NT2/D1 (cell line): ENCODE data around the gene HEPACAM.

Source experiments
- DNase-seq: peaks from one replicate; pipeline ENCODE4 v3.0.0-alpha.2; 2011; ENCODE audit warnings: low read depth, low spot score
- H3K27me3 ChIP-seq: 2 replicates; pipeline ENCODE4 v1.6.0; 2011; ENCODE audit warnings: mild to moderate bottlenecking; ENCODE audit not compliant: insufficient read length, insufficient read depth
- H3K36me3 ChIP-seq: 2 replicates; pipeline ENCODE4 v1.6.1; 2011; ENCODE audit warnings: mild to moderate bottlenecking, low read length, mixed read lengths; ENCODE audit not compliant: insufficient read depth, insufficient read length
- H3K4me1 ChIP-seq: 2 replicates; pipeline ENCODE4 v1.5.1; 2011; ENCODE audit not compliant: insufficient read depth, insufficient read length
- H3K4me3 ChIP-seq: 2 replicates; pipeline ENCODE4 v1.5.1; 2011; ENCODE audit warnings: low read depth; ENCODE audit not compliant: insufficient read length
- H3K9ac ChIP-seq: 2 replicates; pipeline ENCODE4 v1.6.0; 2011; ENCODE audit warnings: low read depth; ENCODE audit not compliant: insufficient read length
- H3K9me3 ChIP-seq: 2 replicates; pipeline ENCODE4 v1.5.1; 2011; ENCODE audit warnings: mild to moderate bottlenecking, low read length; ENCODE audit not compliant: insufficient read depth
- SUZ12 ChIP-seq: IDR thresholded peaks from 2 replicates; pipeline ENCODE4 v1.6.1; 2011; ENCODE audit not compliant: insufficient read length, insufficient read depth; ENCODE audit errors: extremely low read depth
- YY1 ChIP-seq: IDR thresholded peaks from 2 replicates; pipeline ENCODE4 v1.6.1; 2011; ENCODE audit not compliant: insufficient read length, insufficient read depth
- ZNF274 ChIP-seq: IDR thresholded peaks from 2 replicates; pipeline ENCODE4 v1.6.1; 2011; ENCODE audit warnings: mild to moderate bottlenecking, low read depth, low read length

Gene HEPACAM

GRCh38 chr11:124898711-124899110 is 37.1 kb downstream of the HEPACAM start:
- no peaks in the 10 kb centered on the region for H3K9me3 ChIP-seq
- no peak overlapping the region for H3K9ac ChIP-seq
- TF ChIP-seq YY1 (no peak), ZNF274 (no peak), SUZ12 (no peak)
- DNase-seq: peak; percentile 32
- no peak overlapping the region for H3K4me3 ChIP-seq
- H3K27me3 ChIP-seq: no peaks in the 10 kb centered on the region
- peaks cover 7% of the 10 kb centered on the region for H3K4me1 ChIP-seq
- no peaks in the 10 kb centered on the region for H3K36me3 ChIP-seq

- Histone ChIP-seq H3K9me3 (no peaks in the 10 kb centered on the region), H3K36me3 (no peaks in the 10 kb centered on the region), H3K4me3 (no peak overlapping the region), H3K9ac (no peak overlapping the region), H3K27me3 (no peaks in the 10 kb centered on the region), H3K4me1 (peaks cover 7% of the 10 kb centered on the region)
- DNase-seq: no peak
- no peak for TF ChIP-seq ZNF274
- TF ChIP-seq YY1: no peak
- no peak for TF ChIP-seq SUZ12
Measured at GRCh38 chr11:124898263-124898680, 37.6 kb downstream of the HEPACAM start.

- no peak for DNase-seq
- no peak within 1 kb of the TSS for H3K4me3 ChIP-seq
- H3K27me3 ChIP-seq: no peaks in the 10 kb centered on the region
- H3K4me1 ChIP-seq: peaks cover 7% of the 10 kb centered on the region
- no peaks in the 10 kb centered on the region for H3K36me3 ChIP-seq
- H3K9me3 ChIP-seq: no peaks in the 10 kb centered on the region
- TF ChIP-seq YY1 (no peak), SUZ12 (no peak), ZNF274 (no peak)
- no peak within 1 kb of the TSS for H3K9ac ChIP-seq
Measured at GRCh38 chr11:124897674-124898262, 38.1 kb downstream of the HEPACAM start, which contains the start of gene ROBO4. Gene ROBO4 (minus strand): TSS chr11:124897865. CDS start chr11:124897795, 70 bp downstream.

- peaks cover 7% of the 10 kb centered on the region for H3K4me1 ChIP-seq
- H3K36me3 ChIP-seq: no peaks in the 10 kb centered on the region
- no peak overlapping the region for H3K9ac ChIP-seq
- no peaks in the 10 kb centered on the region for H3K9me3 ChIP-seq
- no peak for DNase-seq
- TF ChIP-seq YY1: no peak
- H3K4me3 ChIP-seq: no peak overlapping the region
- H3K27me3 ChIP-seq: no peaks in the 10 kb centered on the region
Measured at GRCh38 chr11:124896821-124897391, 38.9 kb downstream of the HEPACAM start.

GRCh38 chr11:124896071-124896750 is 39.6 kb downstream of the HEPACAM start:
- Histone ChIP-seq H3K36me3 (no peaks in the 10 kb centered on the region), H3K4me1 (peaks cover 7% of the 10 kb centered on the region), H3K9me3 (no peaks in the 10 kb centered on the region), H3K27me3 (no peaks in the 10 kb centered on the region), H3K9ac (no peak overlapping the region), H3K4me3 (no peak overlapping the region)
- no peak for DNase-seq
- TF ChIP-seq YY1 (no peak), SUZ12 (no peak)

- Histone ChIP-seq H3K9me3 (no peaks in the 10 kb centered on the region), H3K9ac (no peak overlapping the region), H3K36me3 (no peaks in the 10 kb centered on the region), H3K4me1 (peaks cover 10% of the 10 kb centered on the region), H3K27me3 (no peaks in the 10 kb centered on the region), H3K4me3 (no peak overlapping the region)
- no peak for TF ChIP-seq SUZ12
- no peak for TF ChIP-seq ZNF274
- no peak for TF ChIP-seq YY1
- no peak for DNase-seq
Measured at GRCh38 chr11:124895471-124895971, 40.3 kb downstream of the HEPACAM start.
